Skin of body (tissue), 2 donors: ENCODE data around the gene RBM28. TPM values are rescaled to one million over a fixed set of nuclear protein-coding genes. Genes with fewer than 3 reads are reported as not detected.

Experiments
- DNase-seq: peaks from one replicate; lab custom pipeline; 2025; lab: John Stamatoyannopoulos, UW
- total RNA-seq: library from RNA; depleted of rRNA; stranded (reverse); fragments of >200 nt; gene quantifications from one replicate; pipeline ENCODE4 v1.2.3, GENCODE V29; 2014

The RBM28 gene
- total RNA-seq, 1 donor from 2014 or later, result 23.2 TPM

GRCh38 chr7:128374041-128374440, 30.3 kb upstream of the RBM28 start:
- DNase-seq, result no peak

GRCh38 chr7:128373606-128374005, 29.9 kb upstream of the RBM28 start:
- DNase-seq, result no peak

- DNase-seq, result no peak
These were observed 26.8 kb upstream of the RBM28 start for GRCh38 chr7:128370491-128370890.

- no peak for DNase-seq
These were observed 23.3 kb upstream of the RBM28 start for GRCh38 chr7:128366986-128367385.

- no peak for DNase-seq
These were observed 22.6 kb upstream of the RBM28 start for GRCh38 chr7:128366300-128366699.

- DNase-seq, result no peak
These were observed 21.7 kb upstream of the RBM28 start for GRCh38 chr7:128365432-128365831.

GRCh38 chr7:128364166-128364870, 20.6 kb upstream of the RBM28 start:
- DNase-seq, result no peak

GRCh38 chr7:128363261-128363721, 19.6 kb upstream of the RBM28 start:
- no peak for DNase-seq

- no peak for DNase-seq
These were observed 19.0 kb upstream of the RBM28 start for GRCh38 chr7:128362670-128363069.

GRCh38 chr7:128361411-128362379, 18.0 kb upstream of the RBM28 start, which contains the start of gene PRRT4:
Gene PRRT4, minus strand, starts transcription at chr7:128361690.
- DNase-seq, result no peak

- no peak for DNase-seq
These were observed 16.6 kb upstream of the RBM28 start for GRCh38 chr7:128360359-128360678.

- DNase-seq, result no peak
These were observed 16.2 kb upstream of the RBM28 start for GRCh38 chr7:128359939-128360338.

GRCh38 chr7:128359336-128359735, 15.6 kb upstream of the RBM28 start:
- no peak for DNase-seq

- no peak for DNase-seq
These were observed 14.5 kb upstream of the RBM28 start for GRCh38 chr7:128358233-128358632.

GRCh38 chr7:128357217-128357613, 13.5 kb upstream of the RBM28 start:
- DNase-seq, result no peak

GRCh38 chr7:128356546-128357216, 13.0 kb upstream of the RBM28 start:
- no peak for DNase-seq

- no peak for DNase-seq
These were observed 9.9 kb upstream of the RBM28 start for GRCh38 chr7:128353610-128354009.

GRCh38 chr7:128353189-128353588, 9.5 kb upstream of the RBM28 start:
- no peak for DNase-seq

GRCh38 chr7:128352636-128353035, 8.9 kb upstream of the RBM28 start:
- DNase-seq, result no peak

GRCh38 chr7:128352153-128352537, 8.4 kb upstream of the RBM28 start:
- no peak for DNase-seq

GRCh38 chr7:128351296-128352152, 7.8 kb upstream of the RBM28 start:
- DNase-seq, result no peak
